NT2/D1 (cell line): ENCODE measurements around the gene ATXN2.

ENCODE experiments used
- SUZ12 ChIP-seq: IDR thresholded peaks from 2 replicates; pipeline ENCODE4 v1.6.1; 2011; ENCODE audit not compliant: insufficient read length, insufficient read depth; ENCODE audit errors: extremely low read depth
- YY1 ChIP-seq: IDR thresholded peaks from 2 replicates; pipeline ENCODE4 v1.6.1; 2011; ENCODE audit not compliant: insufficient read length, insufficient read depth
- ZNF274 ChIP-seq: IDR thresholded peaks from 2 replicates; pipeline ENCODE4 v1.6.1; 2011; ENCODE audit warnings: mild to moderate bottlenecking, low read depth, low read length

DNA sequence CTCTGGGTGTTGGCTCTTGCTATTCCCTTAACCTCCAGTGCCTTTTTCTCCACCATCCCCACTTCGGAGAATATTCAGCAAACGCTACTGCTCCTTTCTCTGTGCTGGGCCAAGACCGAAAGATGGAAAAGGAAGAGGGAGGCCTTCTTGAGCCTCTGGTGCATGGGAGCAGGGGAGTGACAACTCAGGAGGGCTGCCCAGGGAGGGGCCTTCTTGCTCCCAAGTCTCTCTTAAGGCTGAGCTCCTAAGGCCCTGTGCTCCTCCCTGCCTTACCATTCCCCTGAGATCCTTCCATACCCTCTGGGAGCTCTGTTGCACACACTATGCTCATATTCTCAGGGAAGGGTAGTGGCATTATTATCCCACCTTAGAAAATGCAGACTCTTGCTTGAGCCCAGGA is 158.5 kb downstream of the ATXN2 start:
- TF ChIP-seq ZNF274 = no peak
- TF ChIP-seq YY1 = no peak
- no peak for TF ChIP-seq SUZ12
